Neural cell (in vitro differentiated cells): ENCODE results near the gene WTAP.
"Not testable (repeated sequence)": the region's sequence is repeated elsewhere in the genome, so short reads cannot be mapped to it uniquely, and the experiment has no call there.

ENCODE experiments used
- EZH2 ChIP-seq: fragments of 200-600, 300-800 bp; shearing (Covaris generic), sonication (generic); IDR thresholded peaks from 2 replicates; pipeline ENCODE4 v1.6.1; 2014; ENCODE audit warnings: antibody characterized with exemption, low read length, borderline replicate concordance, mild to moderate bottlenecking; ENCODE audit not compliant: insufficient read depth, poor library complexity, severe bottlenecking
- MXI1 ChIP-seq: fragments of 450-650 bp; conservative IDR thresholded peaks from 2 replicates; pipeline ENCODE4 v1.6.1; 2014; ENCODE audit warnings: antibody characterized with exemption, mild to moderate bottlenecking; ENCODE audit not compliant: poor library complexity, severe bottlenecking
- TF ChIP-seq, protein P1 (sequence below): IDR thresholded peaks from 2 replicates; pipeline ENCODE4 v1.6.1; 2012; ENCODE audit warnings: borderline replicate concordance
- TF ChIP-seq, protein P2 (sequence below): fragments of 450-650 bp; IDR thresholded peaks from 2 replicates; pipeline ENCODE4 v1.5.1; 2014; ENCODE audit warnings: antibody characterized with exemption, mild to moderate bottlenecking, moderate library complexity; ENCODE audit not compliant: poor library complexity, severe bottlenecking

DNA sequence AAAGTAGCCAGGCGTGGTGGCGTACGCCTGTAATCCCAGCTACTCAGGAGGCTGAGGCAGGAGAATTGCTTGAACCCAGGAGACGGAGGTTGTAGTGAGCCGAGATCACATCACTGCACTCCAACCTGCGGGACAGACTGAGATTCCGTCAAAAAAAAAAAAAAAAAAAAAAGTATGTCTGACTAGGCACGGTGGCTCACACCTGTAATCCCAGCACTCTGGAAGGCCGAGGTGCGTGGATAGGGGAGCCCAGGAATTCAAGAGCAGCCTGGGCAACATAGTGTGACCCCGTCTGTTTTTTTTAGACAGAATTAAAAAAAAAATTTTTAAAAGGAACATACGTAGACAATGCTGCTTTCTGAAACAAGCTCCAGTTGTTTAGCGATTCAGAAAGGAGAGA, 37.2 kb upstream of the WTAP start:
- TF ChIP-seq, protein P1, sequence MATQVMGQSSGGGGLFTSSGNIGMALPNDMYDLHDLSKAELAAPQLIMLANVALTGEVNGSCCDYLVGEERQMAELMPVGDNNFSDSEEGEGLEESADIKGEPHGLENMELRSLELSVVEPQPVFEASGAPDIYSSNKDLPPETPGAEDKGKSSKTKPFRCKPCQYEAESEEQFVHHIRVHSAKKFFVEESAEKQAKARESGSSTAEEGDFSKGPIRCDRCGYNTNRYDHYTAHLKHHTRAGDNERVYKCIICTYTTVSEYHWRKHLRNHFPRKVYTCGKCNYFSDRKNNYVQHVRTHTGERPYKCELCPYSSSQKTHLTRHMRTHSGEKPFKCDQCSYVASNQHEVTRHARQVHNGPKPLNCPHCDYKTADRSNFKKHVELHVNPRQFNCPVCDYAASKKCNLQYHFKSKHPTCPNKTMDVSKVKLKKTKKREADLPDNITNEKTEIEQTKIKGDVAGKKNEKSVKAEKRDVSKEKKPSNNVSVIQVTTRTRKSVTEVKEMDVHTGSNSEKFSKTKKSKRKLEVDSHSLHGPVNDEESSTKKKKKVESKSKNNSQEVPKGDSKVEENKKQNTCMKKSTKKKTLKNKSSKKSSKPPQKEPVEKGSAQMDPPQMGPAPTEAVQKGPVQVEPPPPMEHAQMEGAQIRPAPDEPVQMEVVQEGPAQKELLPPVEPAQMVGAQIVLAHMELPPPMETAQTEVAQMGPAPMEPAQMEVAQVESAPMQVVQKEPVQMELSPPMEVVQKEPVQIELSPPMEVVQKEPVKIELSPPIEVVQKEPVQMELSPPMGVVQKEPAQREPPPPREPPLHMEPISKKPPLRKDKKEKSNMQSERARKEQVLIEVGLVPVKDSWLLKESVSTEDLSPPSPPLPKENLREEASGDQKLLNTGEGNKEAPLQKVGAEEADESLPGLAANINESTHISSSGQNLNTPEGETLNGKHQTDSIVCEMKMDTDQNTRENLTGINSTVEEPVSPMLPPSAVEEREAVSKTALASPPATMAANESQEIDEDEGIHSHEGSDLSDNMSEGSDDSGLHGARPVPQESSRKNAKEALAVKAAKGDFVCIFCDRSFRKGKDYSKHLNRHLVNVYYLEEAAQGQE = not testable (repeated sequence)
- TF ChIP-seq MXI1, EZH2: not testable (repeated sequence)
- TF ChIP-seq, protein P2, sequence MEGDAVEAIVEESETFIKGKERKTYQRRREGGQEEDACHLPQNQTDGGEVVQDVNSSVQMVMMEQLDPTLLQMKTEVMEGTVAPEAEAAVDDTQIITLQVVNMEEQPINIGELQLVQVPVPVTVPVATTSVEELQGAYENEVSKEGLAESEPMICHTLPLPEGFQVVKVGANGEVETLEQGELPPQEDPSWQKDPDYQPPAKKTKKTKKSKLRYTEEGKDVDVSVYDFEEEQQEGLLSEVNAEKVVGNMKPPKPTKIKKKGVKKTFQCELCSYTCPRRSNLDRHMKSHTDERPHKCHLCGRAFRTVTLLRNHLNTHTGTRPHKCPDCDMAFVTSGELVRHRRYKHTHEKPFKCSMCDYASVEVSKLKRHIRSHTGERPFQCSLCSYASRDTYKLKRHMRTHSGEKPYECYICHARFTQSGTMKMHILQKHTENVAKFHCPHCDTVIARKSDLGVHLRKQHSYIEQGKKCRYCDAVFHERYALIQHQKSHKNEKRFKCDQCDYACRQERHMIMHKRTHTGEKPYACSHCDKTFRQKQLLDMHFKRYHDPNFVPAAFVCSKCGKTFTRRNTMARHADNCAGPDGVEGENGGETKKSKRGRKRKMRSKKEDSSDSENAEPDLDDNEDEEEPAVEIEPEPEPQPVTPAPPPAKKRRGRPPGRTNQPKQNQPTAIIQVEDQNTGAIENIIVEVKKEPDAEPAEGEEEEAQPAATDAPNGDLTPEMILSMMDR = not testable (repeated sequence)
